Glomerular visceral epithelial cell (primary cell): Measurements from ENCODE around the gene KRTAP5-1.
"Not testable (repeated sequence)": the region's sequence is repeated elsewhere in the genome, so short reads cannot be mapped to it uniquely, and the experiment has no call there.

Experiments used
- DNase-seq: peaks from one replicate; pipeline ENCODE4 v3.0.0-alpha.2; 2016; ENCODE audit errors: extremely low spot score

Gene KRTAP5-1

GRCh38 chr11:1601663-1602062 is 16.6 kb upstream of the KRTAP5-1 start:
- not testable (repeated sequence) for DNase-seq

GRCh38 chr11:1600626-1601025 is 15.5 kb upstream of the KRTAP5-1 start:
- DNase-seq = no peak

DNA sequence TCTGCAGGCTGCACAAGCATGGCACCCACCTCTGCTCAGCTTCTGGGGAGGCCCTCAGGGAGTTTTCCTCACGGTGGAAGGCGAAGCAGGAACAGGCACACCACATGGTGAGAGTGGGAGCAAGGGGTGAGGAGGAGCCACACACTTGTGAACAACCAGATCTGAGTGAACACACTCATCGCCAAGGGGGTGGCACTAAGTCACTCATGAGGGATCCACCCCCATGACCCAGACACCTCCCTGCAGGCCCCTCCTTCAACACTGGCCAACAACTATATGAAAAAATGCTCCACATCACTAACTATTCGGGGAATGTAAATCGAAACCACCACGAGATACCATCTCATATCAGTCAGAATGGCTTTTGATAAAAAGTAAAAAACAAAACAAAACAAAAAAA is 13.7 kb upstream of the KRTAP5-1 start:
- DNase-seq = no peak

DNA sequence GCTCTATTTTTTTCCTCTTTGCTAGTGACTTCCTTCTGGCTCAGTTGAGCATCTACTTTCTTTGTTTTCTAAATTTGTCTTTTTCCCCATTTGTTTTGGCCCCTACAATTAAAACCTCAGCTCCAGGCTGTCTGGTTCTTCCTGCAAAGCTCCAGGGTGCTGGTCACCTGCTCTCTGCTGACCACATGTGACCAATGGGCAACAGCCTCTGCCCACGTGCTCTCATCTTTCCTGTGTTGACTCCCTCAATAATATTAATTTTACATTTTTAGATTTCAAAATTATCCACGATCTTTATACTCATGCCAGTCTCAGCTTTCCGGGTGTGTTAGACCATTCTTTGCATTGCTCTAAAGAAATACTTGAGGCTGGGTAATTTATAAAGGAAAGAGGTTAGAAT is 13.3 kb upstream of the KRTAP5-1 start:
- DNase-seq = not testable (repeated sequence)

- DNase-seq = no peak
Measured at GRCh38 chr11:1597994-1598380, 12.9 kb upstream of the KRTAP5-1 start, which contains the start of gene KRTAP5-2. Gene KRTAP5-2, minus strand, starts transcription at chr11:1598294. Its CDS starts 44 bp downstream, at chr11:1598250.

DNA sequence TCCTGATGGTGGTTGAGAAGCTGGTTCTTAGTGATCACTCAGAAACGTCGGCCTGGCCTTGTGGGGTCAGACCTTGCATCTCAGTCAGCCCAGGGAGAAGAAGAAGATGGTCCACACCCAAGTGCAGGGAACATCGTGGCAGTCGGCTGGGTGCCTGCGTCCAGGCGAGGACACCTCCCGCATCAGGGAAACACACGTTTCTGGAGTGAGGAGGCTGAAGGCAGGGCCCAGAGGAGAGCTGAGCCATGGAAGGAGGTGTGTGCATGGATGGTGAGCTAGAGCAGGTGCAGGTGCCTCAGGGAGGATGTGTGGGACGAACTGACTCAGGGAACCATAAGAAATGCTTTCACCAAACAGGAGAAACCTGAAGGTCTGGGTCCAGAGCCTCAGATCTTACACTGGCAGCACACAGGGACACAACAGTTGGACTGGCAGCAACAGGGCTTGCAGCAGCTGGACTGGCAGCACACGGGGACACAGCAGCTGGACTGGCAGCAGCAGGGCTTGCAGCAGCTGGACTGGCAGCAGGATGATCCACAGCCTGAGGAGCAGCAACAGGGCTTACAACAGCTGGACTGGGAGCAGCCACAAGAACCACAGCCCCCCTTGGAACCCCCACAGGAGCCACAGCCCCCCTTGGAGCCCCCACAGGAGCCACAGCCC is 12.4 kb upstream of the KRTAP5-1 start:
- no peak for DNase-seq

DNA sequence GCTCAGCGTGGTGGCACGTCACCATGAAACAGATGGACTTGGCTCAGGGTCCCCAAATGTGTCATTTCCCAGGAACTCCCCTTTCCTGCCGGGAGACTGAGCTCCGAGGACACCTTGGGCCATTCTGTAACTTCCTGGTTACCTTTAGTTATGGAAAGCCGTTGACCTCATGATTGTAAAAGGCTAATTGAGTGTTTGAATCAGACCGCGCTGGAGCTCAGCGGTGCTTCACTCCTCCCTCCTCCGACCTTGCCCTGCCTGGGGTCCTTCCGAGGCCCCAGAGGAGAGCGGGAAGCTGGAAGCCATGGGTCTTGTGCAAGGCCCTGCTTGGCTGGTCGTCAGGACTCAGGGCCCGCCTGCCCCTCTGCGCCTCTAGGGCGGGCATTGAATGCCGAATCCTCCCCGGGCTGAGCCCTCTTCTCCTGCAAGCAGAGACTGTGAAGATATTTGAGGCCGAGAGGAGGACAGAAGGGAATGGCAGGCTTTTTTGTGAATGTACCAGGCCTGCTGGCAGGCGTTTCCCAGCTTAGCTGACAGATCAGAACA is 11.6 kb upstream of the KRTAP5-1 start:
- DNase-seq = not testable (repeated sequence)

DNA sequence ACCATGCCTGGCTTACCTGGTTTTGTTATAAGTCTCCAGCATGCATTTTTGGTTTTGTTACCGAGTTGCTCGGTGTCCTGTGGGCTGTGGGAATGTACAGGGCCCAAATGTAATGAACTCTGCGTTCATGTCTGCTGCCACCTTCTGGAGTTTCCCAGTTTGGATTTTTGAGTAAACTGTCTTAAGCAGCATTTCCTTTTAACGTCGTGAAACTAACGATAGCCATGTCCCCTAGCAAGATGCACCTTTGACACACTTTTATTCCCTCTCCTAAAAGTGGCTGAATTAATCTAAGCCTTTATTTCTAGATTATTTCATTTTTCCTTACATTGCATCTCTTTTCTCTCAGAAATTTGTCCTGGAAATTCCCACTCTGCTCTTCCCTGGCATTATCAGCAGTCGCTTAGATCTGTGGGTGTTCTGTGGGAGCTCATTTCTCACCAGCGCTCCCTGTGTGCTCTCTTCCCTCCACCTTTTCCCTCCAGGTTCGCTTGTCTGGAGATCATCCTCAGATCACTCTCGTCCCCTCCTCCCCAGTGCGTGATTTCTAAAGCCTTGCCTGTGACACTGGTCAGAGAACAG is 11.0 kb upstream of the KRTAP5-1 start:
- DNase-seq = not testable (repeated sequence)

- DNase-seq = no peak
Measured at GRCh38 chr11:1592628-1593027, 7.5 kb upstream of the KRTAP5-1 start.

DNA sequence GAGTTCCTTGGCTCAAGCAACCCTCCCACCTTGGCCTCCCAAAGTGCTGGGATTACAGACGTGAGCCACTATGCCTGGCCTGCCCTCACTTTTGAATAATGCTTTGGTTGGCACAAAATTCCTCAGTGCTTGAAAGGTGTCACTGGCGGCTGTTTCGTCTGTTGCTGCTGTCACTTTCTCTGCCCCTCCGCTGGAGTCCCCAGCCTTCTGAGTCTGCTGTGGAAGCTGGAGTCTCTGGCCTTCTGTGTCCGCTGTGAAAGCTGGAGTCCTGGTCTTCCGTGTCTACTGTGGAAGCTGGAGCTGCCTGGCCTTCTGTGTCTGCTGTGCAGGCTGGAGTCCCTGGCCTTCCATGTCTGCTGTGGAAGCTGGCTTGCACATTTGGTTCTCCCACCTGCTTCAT is 4.9 kb upstream of the KRTAP5-1 start:
- no peak for DNase-seq

GRCh38 chr11:1589191-1589963 is 4.3 kb upstream of the KRTAP5-1 start:
- not testable (repeated sequence) for DNase-seq

DNA sequence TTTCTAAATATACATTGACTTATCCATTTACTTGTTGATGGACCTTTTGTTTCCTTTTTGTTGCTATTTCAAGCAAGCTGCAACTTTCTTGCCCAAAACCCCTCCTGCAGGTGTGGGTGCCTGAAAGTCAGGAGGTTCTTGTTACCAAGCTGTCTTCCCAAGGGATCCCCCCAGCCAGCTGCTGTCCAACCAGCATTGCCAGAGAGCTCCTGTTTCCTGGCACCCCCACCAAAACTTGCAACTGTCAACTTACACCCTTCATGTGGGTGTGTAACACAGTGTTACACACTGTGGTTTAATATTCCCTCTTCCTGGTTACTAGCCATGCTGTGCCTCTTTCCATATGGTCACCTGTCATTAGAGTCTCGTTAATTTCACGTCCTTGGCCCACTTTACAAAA is 1.6 kb upstream of the KRTAP5-1 start:
- DNase-seq = no peak

GRCh38 chr11:1582909-1583308 is 2.2 kb downstream of the KRTAP5-1 start:
- not testable (repeated sequence) for DNase-seq

GRCh38 chr11:1581976-1582375 is 3.1 kb downstream of the KRTAP5-1 start:
- DNase-seq = no peak

GRCh38 chr11:1576825-1577224 is 8.3 kb downstream of the KRTAP5-1 start:
- no peak for DNase-seq

DNA sequence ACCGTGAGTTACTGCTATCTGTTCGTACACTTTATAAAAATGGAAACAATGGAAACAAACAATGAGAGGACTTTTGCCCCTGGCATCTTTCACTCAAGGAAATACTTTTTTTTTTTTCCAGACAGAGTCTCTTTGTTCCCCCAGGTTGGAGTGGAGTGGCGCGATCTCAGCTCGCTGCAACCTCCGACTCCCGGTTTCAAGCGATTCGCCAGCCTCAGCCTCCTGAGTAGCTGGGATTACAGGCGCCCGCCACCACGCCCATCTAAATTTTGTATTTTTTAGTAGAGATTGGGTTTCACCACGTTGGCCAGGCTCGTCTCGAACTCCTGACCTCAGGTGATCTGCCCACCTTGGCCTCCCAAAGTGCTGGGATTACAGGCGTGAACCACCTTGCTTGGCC is 9.3 kb downstream of the KRTAP5-1 start:
- DNase-seq = not testable (repeated sequence)

- no peak for DNase-seq
Measured at GRCh38 chr11:1574933-1575242, 10.2 kb downstream of the KRTAP5-1 start.

GRCh38 chr11:1574238-1574932 is 10.7 kb downstream of the KRTAP5-1 start:
- DNase-seq = peak; percentile 59

- DNase-seq = no peak
Measured at GRCh38 chr11:1573903-1574237, 11.2 kb downstream of the KRTAP5-1 start.

DNA sequence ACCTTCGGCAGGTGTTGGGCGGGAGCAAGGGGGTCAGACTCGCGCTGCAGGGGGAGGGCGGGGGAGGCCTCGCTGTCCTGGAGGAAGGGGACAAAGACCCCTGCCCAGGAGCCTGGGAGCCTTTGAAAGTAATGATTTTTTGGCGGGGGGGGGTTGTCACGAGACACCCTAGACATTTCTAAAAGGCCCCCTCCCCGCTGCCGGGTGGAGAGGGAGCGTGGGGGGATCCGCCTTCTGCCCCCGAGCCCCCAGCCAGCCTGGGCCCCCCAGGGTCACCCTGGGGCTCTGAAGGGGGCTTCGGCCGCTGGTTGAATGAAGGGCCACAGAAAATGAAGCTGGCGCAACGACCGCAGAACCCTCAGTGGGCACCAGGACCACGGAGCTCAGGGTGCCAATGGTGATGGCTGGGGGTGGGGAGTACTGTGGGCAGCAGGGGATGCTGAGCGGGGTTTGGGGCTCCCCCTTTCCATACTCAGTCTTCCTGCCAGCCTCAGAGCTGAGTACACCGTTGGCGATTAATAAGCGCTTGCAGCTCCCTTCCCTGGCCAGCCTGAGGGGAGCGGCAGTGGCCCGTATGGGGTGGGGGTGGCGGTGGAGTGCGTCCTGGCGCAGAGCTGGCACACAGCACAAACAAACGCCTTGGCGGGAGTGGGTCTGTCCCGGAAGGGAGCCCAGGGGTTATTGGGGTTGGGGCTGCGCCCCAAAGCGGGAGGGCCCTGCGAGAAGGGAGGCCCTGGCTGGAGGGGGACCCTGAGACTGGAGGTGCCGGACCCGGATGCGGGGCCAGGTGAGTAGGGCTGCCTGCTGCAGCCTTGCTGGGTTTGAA is 11.8 kb downstream of the KRTAP5-1 start:
- no peak for DNase-seq
